GM21526 (cell line): ENCODE results near the gene SLC13A1.
"Not testable (repeated sequence)": the region's sequence is repeated elsewhere in the genome, so short reads cannot be mapped to it uniquely, and the experiment has no call there.

ENCODE experiments used
- ATAC-seq: cut with Tn5 transposase; IDR thresholded peaks from one replicate; pipeline ENCODE4 v1.9.1; 2021; ENCODE audit warnings: moderate library complexity; ENCODE audit not compliant: unreplicated experiment, low FRiP score

The SLC13A1 gene

DNA sequence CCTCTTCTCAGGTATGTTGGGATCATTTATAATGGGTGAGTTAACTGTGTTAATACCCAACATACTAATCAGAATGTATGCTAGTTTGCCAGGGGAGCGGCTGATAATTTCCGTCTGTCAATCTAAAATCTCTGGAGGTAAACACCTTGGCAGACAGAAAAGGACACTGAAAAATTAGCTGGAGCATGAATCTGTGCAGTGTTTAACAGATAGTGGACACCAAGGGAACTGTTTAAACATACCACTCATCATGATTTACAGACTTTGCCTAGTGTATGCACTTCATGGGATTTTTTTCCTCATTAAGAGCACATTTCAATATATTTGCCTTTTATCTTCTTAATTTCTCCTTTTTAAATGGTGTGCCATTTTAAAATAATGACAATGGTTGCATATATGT, 68.2 kb downstream of the SLC13A1 start:
- ATAC-seq: no peak

GRCh38 chr7:123131140-123131539, 68.6 kb downstream of the SLC13A1 start:
- no peak for ATAC-seq

GRCh38 chr7:123126691-123127090, 73.1 kb downstream of the SLC13A1 start:
- ATAC-seq: no peak

- no peak for ATAC-seq
Measured at GRCh38 chr7:123126171-123126570, 73.6 kb downstream of the SLC13A1 start.

DNA sequence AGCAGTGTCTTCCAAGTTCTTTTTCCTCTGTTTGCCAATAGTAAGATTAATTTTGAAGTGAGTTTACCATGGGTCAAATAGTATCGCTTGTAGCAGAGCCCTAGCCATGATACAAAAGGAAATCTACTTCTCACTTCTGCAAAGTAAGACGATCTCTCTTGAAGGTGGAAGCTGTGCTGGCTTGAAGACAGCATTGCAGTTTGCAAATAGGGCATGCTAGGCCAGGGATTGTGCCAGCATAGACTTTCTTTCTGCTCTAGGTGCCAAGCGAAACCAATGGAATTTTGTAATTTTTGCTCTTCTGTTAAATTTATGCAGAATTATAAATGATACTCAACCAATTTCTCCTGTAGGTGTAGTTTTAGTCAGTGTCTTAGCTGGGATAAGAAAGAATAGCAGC, 74.5 kb downstream of the SLC13A1 start:
- no peak for ATAC-seq

DNA sequence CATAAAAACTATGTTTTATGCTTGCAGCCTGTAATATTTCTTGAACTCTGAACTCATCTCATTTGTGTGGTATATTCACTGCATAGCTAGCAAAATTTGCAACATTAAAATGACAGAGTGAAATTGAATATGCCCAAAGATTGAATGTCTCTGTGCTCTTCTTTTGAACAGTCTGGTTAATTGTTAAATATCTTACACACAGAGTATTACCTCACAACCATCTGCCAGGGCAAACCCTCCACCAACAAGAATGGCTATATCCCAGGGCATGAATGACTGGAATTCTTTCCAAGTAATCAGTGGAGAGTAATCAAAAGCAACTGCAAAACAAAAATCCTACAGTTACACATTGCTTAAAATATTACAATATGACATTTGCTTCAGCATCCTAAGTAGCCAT, 76.9 kb downstream of the SLC13A1 start:
- no peak for ATAC-seq

DNA sequence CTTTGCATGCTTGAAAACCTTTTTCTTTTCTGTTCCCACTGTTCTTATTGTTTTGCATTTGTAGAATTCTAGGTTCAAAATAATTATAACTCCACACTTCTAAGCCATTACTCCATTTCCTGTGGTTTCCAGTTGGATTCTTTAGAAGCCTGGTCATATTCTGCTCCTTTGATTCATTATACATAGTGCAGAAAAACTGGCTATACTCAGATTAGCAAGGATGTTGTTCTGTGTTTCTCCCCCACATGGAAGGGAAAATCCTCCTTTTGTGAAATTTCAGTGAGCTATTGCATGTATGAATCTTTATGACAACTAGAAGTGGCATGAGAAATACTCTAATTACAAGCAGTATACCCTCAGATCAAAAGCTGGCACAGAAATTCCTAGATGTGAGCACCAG, 79.5 kb downstream of the SLC13A1 start:
- ATAC-seq: no peak

DNA sequence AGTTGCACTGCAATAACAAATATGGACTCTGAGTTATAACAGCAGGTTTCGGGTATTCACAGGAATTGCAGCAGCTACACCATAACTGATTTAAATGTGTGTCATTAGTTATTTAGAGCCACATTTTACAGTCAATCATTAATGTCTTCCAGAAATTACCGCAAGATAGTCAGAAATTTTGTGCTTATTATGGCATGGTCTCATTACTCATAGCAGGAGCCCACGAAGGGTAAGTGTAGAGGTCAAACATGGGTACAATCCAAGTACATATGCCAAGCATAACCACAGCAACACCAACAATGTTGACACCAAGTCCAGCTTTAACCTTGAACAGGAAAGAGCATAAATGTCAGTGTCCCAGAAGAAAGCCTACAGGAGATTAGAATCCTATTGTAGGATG, 84.4 kb downstream of the SLC13A1 start:
- no peak for ATAC-seq

GRCh38 chr7:123114288-123114687, 85.5 kb downstream of the SLC13A1 start:
- ATAC-seq: no peak

GRCh38 chr7:123112833-123113232, 86.9 kb downstream of the SLC13A1 start:
- no peak for ATAC-seq

DNA sequence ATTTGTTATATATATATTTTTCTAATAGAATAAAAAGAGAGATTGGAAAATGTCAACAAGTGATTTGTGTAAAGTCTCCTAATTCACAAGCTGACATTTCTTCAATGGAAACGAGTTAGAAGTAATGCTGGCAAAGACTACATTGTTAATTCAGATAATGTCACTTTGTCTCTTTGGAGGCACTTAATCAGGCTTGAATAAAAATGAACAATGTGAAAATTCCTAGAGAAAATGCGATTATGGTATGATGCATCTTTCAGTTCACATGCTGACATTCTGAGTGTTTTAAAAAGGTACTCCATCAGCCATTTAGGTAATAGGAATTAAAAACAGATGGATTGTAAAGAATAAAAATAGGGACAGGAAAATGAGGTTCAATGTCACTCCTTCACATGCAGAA, 100.1 kb downstream of the SLC13A1 start:
- no peak for ATAC-seq

DNA sequence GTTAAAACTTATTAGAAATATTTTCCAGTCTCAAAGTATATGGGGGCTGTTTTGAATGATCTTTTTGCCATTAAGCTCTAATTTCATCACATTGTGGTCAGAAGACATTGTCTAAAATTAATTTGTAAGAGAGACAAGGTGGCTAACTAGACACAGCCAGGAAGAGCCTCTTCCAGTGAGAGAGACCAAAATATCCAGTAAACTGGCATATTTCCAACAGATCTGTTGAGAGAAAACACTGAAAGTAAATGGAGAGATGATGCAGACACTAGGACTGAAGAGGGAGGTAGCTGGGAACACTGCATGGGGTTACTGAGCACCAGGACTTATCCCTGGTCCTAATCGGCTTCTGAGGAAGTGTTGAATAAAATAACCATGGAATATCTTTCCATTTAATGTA, 102.8 kb downstream of the SLC13A1 start:
- no peak for ATAC-seq

DNA sequence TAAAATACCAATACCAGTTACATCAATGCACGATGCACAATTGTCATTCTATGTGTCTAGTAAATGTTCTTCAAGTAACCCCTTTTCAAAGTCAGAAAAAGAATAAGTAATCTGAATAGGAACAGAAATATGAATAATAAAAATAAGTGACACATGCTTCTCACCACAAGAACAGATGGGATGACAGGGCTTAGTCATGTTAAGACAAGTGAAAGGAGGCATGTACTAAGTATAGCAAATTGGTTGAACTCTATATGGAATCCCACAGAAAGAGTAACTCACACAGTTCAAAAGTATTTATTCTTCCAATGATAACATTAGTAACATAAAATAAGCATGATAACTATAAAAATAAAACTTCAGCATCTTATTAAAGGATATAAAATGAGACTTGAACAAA, 103.3 kb downstream of the SLC13A1 start:
- no peak for ATAC-seq

DNA sequence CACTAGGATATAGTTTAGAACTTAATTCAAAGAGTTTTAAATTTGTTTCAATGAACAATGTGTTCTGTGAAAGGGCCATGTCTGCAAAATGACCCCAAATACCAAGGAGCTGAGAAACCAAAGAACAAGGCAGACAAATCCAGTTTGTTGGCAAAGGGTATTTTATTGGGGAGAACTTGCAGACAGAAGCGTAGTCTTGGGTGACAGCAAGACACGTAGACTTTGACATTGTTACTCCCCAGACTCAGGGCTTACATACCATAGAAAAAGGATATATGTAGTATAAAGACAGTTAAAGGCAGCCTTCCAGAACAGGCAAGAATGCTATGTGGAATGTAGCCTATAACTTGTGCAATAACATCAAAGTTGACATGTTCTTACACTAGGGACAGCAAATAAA, 109.3 kb downstream of the SLC13A1 start:
- ATAC-seq: no peak

- ATAC-seq: not testable (repeated sequence)
Measured at GRCh38 chr7:123086910-123087309, 112.9 kb downstream of the SLC13A1 start.

- not testable (repeated sequence) for ATAC-seq
Measured at GRCh38 chr7:123084861-123085260, 114.9 kb downstream of the SLC13A1 start.

GRCh38 chr7:123079021-123079420, 120.7 kb downstream of the SLC13A1 start:
- no peak for ATAC-seq

DNA sequence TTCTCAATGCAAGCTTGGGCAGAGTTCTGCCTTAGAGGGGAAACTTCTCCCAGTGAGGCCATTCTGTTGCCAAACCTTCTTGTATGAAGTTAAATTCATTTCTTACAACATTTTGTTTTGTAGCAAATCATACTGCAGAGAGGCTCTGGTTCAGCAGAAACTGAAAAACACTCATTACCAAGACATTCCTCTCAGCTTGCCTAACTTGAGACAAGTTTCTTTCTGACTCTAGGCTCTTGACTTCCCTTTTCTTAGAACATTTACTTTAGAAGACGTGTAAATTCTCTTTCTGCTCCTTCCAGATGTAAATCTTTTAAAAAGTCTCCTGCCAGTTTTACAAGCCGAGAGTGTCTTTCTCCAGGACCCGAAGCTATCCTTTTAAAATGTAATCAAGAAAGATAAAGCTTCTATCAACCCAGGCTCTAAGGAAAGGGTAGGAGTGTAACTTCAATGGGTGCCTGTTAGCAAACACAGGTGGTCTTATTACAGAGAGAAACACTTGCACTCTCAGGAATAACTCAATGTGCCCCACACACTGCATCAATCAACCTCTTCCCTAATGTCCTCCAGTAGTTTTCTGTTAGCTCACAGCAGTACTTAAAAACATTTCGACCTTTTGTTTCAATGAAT, 123.8 kb downstream of the SLC13A1 start:
- ATAC-seq: no peak

DNA sequence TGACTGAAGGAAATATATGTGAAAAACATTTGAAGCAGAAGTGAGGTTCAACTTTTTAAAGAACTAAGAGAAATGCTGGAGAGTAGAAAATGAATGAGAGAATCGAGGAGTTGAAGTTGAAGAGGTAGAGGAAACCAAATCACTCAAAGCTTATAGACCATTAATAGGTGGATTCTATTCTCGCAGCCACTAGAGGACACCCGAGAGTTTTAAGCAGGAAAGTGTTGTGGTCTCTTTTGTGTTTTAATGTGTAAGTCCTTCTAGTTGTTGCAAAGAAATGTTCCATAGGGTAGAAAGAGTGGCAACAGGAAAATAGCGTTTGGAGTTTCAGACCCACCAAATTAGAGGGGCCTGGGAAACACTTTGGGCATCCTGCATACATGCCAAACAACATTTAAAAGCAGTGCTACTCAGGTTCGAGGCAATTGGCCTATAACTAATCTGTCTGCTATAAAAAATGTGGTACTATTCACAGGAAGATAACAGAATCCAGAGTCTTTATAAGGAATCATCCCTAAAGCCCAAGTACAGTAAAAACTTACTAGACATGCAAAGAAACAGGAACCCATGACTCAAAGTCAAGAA, 129.0 kb downstream of the SLC13A1 start:
- no peak for ATAC-seq

- ATAC-seq: no peak
Measured at GRCh38 chr7:123067814-123068213, 132.0 kb downstream of the SLC13A1 start.
